ENCODE results near the gene SSPN.

- TF ChIP-seq CTCF (IDR thresholded peaks at IDR 0.05; ENCODE audit: insufficient read depth, low read depth, low read length) (no peak), EZH2 (IDR thresholded peaks at IDR 0.05; ENCODE audit: insufficient read depth, low read length) (no peak)
Measured at GRCh38 chr12:26285401-26285800, 90.0 kb downstream of the SSPN start.
